ENCODE results near the gene CYSLTR2.
A peak's percentile ranks its signal among the peaks of the same experiment; 100 is the strongest.

CYSLTR2 gene, protein sequence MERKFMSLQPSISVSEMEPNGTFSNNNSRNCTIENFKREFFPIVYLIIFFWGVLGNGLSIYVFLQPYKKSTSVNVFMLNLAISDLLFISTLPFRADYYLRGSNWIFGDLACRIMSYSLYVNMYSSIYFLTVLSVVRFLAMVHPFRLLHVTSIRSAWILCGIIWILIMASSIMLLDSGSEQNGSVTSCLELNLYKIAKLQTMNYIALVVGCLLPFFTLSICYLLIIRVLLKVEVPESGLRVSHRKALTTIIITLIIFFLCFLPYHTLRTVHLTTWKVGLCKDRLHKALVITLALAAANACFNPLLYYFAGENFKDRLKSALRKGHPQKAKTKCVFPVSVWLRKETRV

DNA sequence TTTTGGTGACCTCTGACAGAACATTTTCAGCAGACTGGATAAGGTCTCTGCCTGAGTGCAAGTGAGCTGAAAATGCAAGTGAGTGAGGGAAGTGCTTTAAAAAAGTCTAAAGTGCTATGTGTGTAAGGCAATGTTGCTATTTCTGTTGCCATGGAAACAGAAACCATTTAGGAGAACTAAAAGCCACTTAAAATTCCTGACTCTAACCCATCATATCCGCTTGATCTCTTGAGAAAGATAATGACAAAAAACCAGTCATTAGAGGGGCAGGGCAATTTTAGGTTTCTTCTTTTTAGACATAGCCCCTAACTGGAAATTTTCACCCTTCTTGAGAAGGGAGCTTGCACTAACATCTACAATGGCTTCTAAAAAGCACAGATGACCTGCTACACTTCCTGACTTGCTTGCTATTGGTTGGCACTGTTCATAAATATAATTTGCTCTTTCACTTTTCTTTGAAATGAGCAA, at the start of gene CYSLTR2:
TSS of gene CYSLTR2 (plus strand) at position 458 of the 468 bp plus-strand sequence. CDS start 52,889 bp downstream, outside the sequence.
- peak within 1 kb of the TSS in 1 of 7 experiments; percentile 15 for H3K4me3 ChIP-seq
- peak within 1 kb of the TSS in 14 of 21 experiments; percentile 1 to 68 (median 33) for H3K27ac ChIP-seq

DNA sequence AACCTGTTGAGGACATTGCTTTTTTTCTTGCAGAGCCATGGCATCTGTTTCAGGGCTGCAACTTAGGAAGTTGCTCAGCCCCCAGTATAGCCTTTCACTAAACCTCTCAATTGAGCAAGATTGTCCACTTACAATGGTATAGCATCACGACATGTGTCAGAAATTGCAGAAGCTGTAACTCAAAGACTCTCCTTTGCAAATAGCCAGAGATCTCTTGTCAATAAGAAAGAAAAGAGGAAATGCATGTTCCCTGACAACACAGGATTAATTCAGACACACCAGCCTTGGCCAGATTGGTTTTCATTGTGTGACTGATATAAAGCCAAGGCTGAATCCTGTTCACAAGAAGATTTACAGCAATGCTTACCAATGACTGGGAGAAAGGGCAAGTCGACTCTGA, 38.7 kb upstream of the CYSLTR2 start:
- Histone ChIP-seq H3K27ac (no peak overlapping the region), H3K4me3 (no peak overlapping the region)

DNA sequence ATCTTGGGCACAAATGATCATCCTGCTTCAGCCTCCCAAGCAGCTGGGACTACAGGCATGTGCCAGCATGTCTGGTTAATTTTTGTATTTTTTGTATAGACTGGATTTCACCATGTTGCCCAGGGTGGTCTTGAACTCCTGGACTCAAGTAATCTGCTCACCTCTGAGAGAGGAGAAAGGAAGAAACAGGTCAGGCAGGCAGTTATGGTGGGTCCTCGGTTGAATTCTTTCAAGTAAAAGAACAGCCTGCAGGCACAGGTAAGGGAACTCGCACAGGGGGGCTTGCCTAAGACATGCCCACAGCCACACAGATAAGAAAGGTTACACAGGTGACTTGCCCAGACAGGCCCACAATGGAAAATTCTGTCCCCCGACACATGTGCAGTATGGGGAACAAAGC, 34.8 kb upstream of the CYSLTR2 start:
- H3K27ac ChIP-seq: no peak overlapping the region

DNA sequence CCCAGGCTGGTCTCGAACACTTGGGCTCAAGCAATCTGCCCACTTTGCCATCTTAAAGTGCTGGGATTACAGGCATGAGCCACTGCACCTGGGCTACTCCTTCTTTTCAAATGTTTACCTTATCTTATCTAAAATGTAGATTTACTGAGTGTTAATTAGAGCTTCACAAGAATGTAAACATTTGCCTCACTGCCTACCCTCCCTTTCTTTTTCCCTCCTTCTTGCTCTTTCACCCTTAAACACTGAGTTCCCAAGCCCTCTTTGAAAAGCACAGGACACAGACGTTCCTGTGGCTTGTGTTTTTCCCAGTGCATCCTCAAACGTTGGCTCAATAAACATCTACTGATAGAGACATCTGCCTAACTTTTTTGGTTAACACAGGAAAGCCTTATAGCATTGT, 32.7 kb upstream of the CYSLTR2 start:
- Histone ChIP-seq H3K4me3 (no peak overlapping the region), H3K27ac (no peak overlapping the region)

More for the DNA sequence above, 34.8 kb upstream of the CYSLTR2 start:
- no peak overlapping the region for H3K4me3 ChIP-seq

DNA sequence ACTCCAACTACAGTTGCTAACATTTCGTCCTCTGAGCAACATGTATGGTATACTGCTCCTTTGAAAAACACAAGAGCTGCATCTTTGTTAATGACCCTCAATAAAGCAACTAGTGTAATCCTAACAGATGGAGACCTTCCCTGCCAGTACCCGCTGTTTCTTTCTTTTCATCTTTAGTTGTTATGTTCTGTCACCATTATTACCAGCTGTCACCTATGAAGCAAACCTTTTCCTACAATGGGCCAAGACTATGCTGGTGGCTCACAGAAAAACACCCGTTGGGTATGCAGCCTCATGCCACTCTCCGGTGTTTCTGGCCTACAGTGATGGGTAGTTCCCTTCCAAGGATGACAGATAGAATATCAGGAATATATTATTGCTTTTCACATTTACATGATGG, 29.7 kb upstream of the CYSLTR2 start:
- no peak overlapping the region for H3K4me3 ChIP-seq
- peak overlapping the region in 4 of 21 experiments; percentile 7 to 50 (median 28) for H3K27ac ChIP-seq

DNA sequence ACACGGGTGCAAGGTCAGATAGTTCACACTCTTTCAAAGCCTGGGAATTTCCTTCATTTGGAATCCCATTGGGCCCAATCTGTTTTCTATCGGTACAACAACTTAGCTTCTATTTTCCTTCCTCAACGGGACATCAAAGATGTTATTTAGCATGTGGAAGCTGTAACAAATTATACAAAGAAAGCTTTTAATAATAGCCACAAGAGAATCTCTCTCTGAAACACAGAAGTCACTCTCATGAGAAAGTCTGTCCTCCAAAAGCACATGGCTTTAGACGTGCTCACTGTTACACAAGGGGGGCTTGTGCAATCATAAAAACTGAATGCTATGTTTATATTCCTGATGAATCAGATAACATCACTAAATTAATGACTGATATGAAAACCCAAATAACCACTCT, 28.9 kb upstream of the CYSLTR2 start:
- H3K27ac ChIP-seq: peak overlapping the region in 4 of 21 experiments; percentile 47 to 75 (median 56)
- H3K4me3 ChIP-seq: no peak overlapping the region

DNA sequence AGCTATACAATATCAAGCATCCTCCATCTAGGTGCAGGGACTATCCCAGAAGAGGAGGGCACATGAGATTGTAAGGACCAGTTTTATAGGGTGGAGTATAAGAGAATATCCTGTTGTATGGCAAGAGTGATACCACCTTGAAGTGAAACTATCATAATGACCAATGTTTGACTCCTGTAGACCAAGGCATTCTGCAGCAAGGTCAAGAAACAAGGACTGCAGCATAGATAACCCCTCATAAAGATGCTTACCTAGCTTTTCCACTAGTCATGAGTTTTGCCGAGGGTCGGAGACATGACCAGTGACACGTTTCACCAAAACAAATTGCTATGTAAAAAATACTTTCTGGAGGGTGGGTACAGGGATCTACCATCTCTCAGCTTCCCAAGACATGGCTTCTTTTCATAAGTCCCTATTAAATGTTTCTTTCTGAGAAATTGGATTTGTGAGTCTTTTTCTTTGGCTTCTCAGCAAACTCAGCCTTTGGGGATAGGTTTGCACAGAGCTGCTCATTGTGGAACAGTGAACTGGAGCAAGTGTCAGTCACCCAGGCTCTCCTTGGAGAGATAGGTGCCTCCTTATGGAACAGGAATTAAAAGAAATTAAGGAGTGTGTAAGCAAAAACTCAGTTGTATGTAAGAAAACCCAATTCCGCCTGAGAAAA, 28.2 kb upstream of the CYSLTR2 start:
- Histone ChIP-seq H3K27ac (peak overlapping the region in 6 of 21 experiments; percentile 2 to 75 (median 38)), H3K4me3 (no peak overlapping the region)

DNA sequence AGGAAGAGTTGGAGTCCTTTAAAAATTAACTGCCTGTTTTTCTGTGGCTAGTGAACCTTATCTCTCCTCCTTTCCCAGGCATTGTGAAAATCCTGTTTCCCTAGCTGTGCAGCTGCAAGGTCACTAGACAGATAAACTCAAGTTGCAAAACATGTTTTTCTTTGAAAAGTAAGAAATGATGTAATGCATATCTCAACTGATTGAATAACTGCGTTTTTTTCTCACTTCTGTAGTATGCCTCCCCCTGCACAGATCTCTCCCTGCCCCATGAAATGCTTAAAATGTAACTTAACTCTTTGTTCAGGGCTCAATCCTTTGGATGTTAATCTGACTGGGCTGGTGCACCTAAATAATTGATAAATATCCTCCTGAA, 27.7 kb upstream of the CYSLTR2 start:
- H3K27ac ChIP-seq: peak overlapping the region in 3 of 21 experiments; percentile 2 to 75 (median 47)
- H3K4me3 ChIP-seq: no peak overlapping the region

DNA sequence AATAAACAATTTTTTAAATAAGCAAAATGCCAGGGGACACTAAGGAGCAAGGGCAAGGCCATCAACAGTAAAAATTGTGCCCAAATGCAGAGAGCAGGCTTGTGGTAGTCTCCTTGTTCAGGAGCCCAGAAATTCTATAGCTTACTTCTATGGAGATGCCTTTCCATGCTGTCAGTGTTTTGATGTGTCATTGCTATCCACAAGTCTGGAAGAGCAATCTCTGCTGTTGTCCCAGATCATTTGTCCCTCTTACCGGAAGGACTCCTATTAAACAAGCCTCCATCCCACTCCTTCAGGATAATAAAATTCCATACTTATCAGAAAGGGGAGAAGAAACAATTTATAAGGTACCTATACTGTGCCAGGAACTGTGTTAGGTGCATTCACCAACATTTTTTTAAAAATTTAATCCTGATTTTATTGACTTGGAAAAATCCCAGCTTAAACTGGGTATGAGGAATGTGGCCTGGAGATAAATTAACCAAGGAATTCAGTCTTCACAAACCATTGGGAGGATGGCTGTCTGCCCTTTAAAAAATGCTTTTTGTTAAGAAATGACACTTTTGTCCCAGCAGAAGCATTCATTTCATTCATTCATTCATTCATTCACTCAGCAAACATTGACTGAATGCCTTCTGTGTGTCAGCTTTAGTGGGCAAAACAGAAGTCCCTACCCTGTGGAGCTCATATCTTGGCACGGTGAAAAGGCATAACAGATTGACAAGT, 26.8 kb upstream of the CYSLTR2 start:
- no peak overlapping the region for H3K4me3 ChIP-seq
- peak overlapping the region in 2 of 21 experiments; percentile 30 to 42 for H3K27ac ChIP-seq

DNA sequence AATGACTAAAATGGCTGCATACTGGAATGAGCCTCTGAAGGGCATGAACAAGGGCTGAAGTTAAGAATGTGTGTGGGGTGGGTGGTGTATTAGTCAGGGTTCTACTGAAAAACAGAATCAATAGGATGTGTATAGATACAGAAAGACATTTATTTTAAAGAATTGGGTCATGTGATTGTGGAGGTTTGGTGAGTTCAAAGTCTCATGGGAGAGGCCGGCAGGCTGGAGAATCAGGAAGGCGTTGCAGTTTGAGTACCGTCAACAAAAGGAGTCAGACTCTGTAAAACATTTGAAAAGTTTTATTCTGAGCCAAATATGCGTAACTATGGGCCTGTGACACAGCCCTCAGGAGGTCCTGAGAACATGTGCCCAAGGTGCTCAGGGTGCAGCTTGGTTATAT, 24.5 kb upstream of the CYSLTR2 start:
- no peak overlapping the region for H3K27ac ChIP-seq

DNA sequence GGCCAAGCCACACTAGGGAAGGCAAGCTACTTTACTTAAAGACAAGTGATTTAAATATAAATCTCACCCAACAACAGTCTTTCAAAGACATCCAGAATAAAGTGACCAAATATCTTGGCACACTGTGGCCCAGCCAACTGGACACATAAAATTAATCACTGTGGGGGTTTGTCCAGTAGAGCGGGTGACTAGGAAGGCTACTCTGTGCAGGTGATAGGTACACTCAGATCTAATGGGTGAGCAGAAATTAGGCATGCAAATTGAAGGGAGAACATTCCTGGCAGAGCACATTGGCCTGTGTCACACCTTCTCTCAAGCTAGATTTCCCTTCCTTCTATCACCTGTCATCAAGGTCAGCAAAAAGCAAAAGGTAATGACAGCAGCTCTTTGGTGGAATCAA, 23.4 kb upstream of the CYSLTR2 start:
- peak overlapping the region in 3 of 21 experiments; percentile 40 to 75 (median 63) for H3K27ac ChIP-seq
- no peak overlapping the region for H3K4me3 ChIP-seq

More for the DNA sequence above, 24.5 kb upstream of the CYSLTR2 start:
- no peak overlapping the region for H3K4me3 ChIP-seq

DNA sequence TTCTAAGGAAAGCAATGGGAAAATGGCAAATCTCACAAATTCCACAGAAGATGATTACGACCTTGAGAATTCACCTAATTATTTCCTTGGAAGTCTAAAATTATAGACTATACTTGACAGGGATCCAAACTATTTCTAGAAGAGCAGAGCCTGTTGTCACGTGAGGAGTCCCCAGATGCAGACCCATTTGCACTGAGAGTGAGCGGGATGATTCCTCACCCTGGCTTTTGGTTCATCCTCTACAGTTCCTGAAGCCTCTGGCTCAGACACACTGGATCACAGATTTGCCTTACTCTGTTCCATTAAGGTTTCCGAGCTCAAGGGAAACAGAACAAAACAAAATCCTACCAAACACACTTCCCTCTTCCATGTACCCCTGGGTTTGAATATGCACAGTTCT, 23.0 kb upstream of the CYSLTR2 start:
- peak overlapping the region in 8 of 21 experiments; percentile 12 to 75 (median 42) for H3K27ac ChIP-seq

DNA sequence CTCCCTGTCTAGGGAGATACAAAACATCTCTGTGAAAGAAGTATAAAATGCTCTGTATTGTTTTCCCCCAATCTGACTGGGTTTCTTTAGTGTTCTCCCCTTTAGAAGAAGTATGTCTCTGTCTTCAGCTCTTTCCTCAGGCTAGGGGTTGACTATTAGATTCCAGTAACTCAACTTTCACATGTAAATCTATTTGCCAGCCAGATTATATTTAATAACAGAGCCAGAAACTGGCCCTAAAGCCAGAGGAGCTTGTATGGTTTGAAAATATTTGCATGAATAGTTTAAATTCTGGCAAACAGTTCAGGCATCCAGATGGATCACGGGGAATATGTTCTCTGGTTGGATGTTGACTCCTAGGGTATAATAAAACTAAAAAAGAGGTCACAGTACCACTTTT, 22.3 kb upstream of the CYSLTR2 start:
- Histone ChIP-seq H3K27ac (peak overlapping the region in 7 of 21 experiments; percentile 18 to 75 (median 44)), H3K4me3 (no peak overlapping the region)

More for the DNA sequence above, 23.0 kb upstream of the CYSLTR2 start:
- no peak overlapping the region for H3K4me3 ChIP-seq

DNA sequence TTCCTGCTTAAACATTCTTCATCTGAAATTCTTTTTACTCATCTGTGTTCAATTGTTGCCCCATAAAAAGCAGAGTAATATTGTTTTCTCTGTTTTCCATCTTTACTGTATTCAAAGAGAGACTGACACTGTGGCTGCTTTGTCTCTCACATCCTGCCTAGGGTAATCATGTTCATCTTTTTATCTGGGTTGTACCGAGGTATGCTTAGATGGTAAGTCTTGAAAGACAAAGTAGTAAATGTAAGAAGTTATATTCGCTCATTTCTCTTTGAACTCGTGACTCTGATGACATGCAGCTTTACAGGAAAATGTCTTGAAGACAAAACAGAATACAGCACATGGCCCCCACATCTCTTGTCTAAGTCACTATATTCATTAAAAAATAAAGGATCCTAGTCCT, 20.0 kb upstream of the CYSLTR2 start:
- no peak overlapping the region for H3K4me3 ChIP-seq
- H3K27ac ChIP-seq: peak overlapping the region in 7 of 21 experiments; percentile 6 to 59 (median 39)

DNA sequence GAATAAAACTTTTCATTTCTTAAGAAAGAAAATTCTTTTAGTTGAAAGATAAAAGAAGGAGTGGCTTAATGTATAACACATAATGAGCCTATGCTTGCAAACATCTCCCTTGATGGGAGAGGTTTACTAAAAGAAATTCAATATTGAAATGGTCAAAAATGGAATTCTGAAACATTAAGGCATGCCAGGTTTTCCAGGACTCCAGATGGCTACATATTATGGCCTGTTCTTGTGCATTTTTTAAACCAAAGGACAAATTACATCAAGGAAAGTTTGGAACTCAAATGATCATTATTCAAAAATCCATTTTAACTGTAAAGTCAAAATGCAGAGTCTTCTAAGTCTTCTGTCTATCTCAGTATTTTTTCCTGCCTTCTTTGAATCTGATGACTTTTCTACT, 19.1 kb upstream of the CYSLTR2 start:
- Histone ChIP-seq H3K4me3 (no peak overlapping the region), H3K27ac (peak overlapping the region in 2 of 21 experiments; percentile 1 to 39)

DNA sequence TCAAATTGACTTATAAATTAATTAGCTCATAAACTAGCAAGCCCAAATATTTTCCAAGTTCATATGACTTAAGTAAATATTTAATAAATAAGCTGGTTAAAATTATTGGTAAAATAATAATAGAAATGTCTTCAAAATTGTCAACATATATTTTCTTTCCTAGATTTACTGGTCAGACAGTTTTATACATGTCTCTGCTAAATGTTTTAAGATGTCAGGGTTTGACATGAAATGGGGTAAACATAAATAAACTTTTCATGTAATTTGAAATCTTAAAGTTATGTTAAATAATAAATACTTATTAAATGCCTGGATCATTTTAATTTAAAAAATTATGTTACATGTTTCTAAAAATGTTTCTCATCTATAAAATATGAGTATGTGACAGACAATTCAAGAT, 18.3 kb upstream of the CYSLTR2 start:
- Histone ChIP-seq H3K27ac (no peak overlapping the region), H3K4me3 (no peak overlapping the region)

DNA sequence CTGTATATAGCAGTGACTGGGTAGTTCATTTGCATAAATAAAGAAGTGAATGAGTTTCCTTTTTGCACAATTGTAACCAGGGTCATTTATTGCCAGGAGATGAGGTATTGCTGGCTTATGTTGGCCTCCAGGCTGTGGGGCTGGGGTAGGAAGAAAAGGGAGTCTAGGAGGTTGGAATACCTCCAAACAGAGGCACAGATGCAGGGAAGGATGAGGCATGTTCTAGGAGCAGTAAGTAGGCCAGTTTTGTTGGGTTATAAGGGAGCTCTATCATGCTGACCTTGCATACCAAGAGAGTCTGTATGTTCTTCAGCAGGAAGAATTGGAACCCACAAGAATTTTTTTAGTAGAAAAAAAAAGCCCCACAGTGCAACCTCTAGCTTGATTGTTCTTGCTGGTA, 17.2 kb upstream of the CYSLTR2 start:
- no peak overlapping the region for H3K4me3 ChIP-seq
- H3K27ac ChIP-seq: no peak overlapping the region

DNA sequence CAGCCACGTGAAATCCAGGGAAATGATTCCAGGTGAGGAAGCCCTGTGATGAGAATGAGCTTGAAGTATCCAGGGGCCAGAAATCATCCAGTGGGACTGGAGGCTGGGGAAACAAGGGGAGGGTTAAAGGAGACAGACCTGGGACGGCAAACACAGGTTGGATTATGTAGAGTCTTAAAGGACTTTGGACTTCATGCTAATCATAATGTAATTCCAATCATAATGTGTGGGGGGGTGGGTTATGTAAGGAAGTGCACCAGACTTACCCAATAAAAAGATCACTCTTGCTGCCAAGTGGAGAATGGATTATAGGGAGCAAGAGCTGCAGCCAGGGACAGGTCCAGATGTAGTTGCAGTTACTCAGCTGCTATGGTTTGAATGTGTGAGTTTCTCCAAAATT, 16.1 kb upstream of the CYSLTR2 start:
- H3K4me3 ChIP-seq: no peak overlapping the region
- no peak overlapping the region for H3K27ac ChIP-seq

DNA sequence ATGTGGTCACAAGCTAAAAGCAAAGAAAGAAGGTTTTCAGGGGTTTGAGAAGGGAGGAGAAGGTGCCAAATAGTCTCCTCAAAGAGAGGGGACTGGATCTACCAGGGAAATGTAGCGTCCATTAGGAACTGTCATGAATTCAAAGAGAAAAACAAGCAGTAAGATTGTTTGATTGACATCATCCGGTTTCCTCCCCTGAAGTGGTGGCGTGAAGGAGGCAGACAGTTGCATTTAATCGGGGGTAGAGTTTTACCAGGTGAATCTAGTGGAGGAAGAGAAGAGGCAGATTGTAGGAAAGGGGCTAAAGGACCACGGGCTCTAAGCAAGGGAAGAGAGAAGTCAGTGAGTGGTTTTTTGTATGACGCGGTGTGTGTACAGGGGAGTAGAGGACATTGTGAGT, 13.0 kb upstream of the CYSLTR2 start:
- no peak overlapping the region for H3K4me3 ChIP-seq

DNA sequence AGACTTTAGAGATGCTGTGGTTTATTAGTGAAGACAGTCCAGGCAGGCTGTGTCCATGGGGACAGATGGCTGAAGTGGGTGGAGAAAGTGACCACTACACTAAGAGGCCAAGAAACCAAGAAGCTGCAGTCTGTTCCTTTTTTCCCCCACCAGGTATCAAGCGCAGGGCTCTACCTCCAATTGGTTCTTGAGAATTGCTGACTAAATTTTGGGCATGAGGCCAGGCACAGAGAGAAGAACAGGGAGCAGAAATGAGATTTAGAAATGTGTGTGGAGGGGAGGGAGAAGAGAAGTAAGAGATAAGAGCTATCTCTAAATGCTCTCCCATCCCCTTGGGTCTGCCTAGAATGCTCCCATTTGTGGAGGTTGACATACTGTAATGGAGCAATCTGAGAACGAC, 12.3 kb upstream of the CYSLTR2 start:
- H3K27ac ChIP-seq: peak overlapping the region in 1 of 21 experiments; percentile 18
- H3K4me3 ChIP-seq: no peak overlapping the region

More for the DNA sequence above, 13.0 kb upstream of the CYSLTR2 start:
- no peak overlapping the region for H3K27ac ChIP-seq
